GM12865 (cell line): ENCODE results near the gene MRPL46.
"Not testable (repeated sequence)": the region's sequence is repeated elsewhere in the genome, so short reads cannot be mapped to it uniquely, and the experiment has no call there.

ENCODE experiments used
- DNase-seq: peaks from one replicate; pipeline ENCODE4 v3.0.0; 2010; ENCODE audit warnings: low read depth
- H3K4me3 ChIP-seq: 2 replicates; pipeline ENCODE4 v1.5.1; 2011; ENCODE audit warnings: mild to moderate bottlenecking, low read depth, low read length, control low read depth
- TF ChIP-seq, protein P1 (sequence below): IDR thresholded peaks from 2 replicates; pipeline ENCODE4 v1.5.1; 2011; ENCODE audit warnings: low read length, control low read depth, low read depth, inconsistent platforms; ENCODE audit not compliant: insufficient read depth; ENCODE audit errors: missing control alignments

MRPL46 gene

GRCh38 chr15:88448991-88449461, 18.2 kb downstream of the MRPL46 start:
- H3K4me3 ChIP-seq, result no peak overlapping the region
- TF ChIP-seq, protein P1, sequence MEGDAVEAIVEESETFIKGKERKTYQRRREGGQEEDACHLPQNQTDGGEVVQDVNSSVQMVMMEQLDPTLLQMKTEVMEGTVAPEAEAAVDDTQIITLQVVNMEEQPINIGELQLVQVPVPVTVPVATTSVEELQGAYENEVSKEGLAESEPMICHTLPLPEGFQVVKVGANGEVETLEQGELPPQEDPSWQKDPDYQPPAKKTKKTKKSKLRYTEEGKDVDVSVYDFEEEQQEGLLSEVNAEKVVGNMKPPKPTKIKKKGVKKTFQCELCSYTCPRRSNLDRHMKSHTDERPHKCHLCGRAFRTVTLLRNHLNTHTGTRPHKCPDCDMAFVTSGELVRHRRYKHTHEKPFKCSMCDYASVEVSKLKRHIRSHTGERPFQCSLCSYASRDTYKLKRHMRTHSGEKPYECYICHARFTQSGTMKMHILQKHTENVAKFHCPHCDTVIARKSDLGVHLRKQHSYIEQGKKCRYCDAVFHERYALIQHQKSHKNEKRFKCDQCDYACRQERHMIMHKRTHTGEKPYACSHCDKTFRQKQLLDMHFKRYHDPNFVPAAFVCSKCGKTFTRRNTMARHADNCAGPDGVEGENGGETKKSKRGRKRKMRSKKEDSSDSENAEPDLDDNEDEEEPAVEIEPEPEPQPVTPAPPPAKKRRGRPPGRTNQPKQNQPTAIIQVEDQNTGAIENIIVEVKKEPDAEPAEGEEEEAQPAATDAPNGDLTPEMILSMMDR, result no peak
- no peak for DNase-seq

DNA sequence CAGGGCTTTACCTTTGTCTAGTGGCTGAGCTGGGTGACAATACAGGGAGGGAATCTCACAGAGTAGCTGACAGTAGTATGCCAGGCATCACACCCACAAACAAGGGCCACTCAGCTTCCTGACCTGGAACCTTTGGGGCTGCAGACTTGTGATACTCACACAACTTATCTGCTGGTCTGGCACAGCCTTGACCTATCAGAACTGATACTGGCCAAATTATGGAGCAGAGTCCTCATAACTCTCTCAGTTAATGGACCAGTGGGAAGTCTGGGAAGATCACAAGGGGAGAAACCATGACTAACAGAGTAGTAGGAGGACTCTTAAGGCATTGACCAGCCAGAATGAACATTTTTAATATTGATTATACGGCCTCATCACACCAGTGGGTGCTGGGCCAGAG, 19.4 kb downstream of the MRPL46 start:
- TF ChIP-seq, protein P1, result no peak
- H3K4me3 ChIP-seq, result no peak overlapping the region
- DNase-seq, result no peak

- DNase-seq, result no peak
- TF ChIP-seq, protein P1, result no peak
- no peak overlapping the region for H3K4me3 ChIP-seq
Observed at GRCh38 chr15:88447206-88447605, 20.0 kb downstream of the MRPL46 start.

DNA sequence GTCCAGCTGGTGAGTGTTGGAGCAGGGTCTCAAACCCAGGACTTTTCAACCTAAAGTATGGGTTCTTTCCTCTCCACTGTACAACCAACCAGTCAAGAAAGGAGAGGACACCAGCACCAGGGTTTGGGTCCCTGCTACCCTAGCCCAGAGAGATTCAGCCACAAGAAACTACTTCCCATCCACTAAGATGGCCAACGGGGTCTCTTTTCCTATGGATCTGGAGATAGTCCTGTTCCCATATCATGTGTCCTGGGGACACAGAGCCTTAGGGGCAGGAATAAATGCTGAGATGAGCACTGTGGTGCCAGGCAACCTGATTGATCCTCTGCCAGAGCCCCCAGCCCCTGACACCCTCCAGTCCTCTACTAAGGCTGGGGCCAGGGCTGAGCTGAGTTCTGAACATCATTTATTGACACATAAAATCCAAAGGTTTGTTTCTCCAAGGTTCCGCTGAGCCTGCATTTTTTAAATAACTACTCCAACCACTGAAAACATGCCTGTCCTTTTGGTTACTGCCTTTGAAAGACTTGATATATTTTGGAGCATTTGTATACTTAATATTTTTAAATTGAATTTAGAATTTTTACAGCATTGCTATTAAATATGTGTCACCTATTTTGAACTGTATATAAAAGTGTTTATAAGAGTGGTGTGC, 26.0 kb downstream of the MRPL46 start:
- TF ChIP-seq, protein P1, result no peak
- H3K4me3 ChIP-seq, result no peak overlapping the region
- no peak for DNase-seq

DNA sequence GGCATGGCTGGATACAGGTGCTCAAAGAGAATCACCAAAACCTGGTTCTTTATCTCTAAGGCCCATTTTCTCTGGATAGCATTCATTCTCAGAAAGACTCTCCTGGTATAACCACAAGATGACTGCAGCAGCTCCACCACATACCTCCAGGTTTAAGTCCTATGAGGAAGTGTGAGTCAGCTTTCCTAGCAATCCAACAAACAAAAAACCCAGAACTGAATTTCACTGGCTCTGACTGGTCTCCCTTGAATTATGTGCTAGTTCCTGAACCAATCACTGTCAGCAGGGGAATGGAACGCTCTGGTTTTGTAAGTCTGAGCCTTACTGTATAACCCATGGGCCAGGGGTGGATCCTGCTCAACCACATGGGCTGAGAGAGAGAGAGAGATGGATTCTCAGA, 27.2 kb downstream of the MRPL46 start:
- TF ChIP-seq, protein P1, result no peak
- no peak for DNase-seq
- H3K4me3 ChIP-seq, result no peak overlapping the region

DNA sequence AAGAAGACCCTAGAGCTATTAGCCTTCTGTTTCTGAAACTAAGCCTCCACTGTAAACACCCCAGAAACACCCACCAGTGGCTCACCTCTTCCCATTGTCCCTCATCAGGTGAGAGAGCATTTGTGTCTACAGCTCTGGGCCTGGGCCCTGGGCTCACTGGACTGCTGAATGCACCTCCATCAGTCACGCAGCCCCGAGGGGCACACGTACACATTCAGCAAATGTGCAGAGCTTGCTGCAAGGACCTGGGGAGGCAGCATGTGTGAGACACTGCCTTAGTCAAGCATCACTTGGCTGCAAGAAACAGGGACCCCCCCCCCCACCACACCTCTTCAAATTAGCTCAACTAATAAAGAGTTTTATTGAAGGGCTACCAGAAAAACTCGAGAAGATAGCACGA, 29.0 kb downstream of the MRPL46 start:
- TF ChIP-seq, protein P1, result no peak
- no peak overlapping the region for H3K4me3 ChIP-seq
- no peak for DNase-seq

DNA sequence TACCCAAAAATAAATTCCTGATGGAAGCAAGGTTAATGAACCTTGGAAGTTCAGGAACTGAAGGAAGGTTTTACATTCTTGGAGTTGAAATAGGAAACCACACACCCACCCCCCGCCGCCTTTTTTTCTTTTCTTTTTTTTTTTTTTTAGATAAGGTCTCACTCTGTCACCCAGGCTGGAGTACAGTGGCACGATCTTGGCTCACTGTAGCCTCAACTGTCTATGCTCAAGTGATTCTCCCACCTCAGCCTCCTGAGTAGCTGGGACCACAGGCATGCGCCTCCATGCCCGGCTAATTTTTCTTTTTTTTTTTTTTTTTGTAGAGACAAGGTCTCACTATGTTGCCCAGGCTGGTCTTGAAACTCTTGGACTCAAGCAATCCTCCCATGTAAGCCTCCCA, 33.1 kb downstream of the MRPL46 start:
- not testable (repeated sequence) for DNase-seq

More for the DNA sequence above, 33.1 kb downstream of the MRPL46 start:
- H3K4me3 ChIP-seq, result not testable (repeated sequence)
